Motor neuron (in vitro differentiated cells): ENCODE data around the gene NPBWR2. TPM values are rescaled to one million over a fixed set of nuclear protein-coding genes. Genes with fewer than 3 reads are reported as not detected.
"Not testable (repeated sequence)": the region's sequence is repeated elsewhere in the genome, so short reads cannot be mapped to it uniquely, and the experiment has no call there.

Experiments
- ATAC-seq, 8 experiments: fragments of 200-7000 bp; cut with Tn5 transposase; replicated peaks in 6 of 8; 2 replicates each; pipeline ENCODE4 v1.8.0; 2021; ENCODE audit warnings: mild to moderate bottlenecking in 8 of 8, moderate library complexity in 8 of 8
- H3K27ac ChIP-seq, 2 donors: fragments of 250-450 bp; sonication (Bioruptor Pico); 2 replicates each; pipeline ENCODE4 v1.9.0; 2021; ENCODE audit warnings: antibody characterized with exemption in 2 of 2, mild to moderate bottlenecking in 2 of 2, moderate library complexity in 1 of 2
- H3K4me1 ChIP-seq, 2 donors: fragments of 250-450 bp; sonication (Bioruptor Pico); replicated peaks in 1 of 2; 2 replicates each; pipeline ENCODE4 v1.6.1; 2021; ENCODE audit warnings: antibody characterized with exemption in 2 of 2, mild to moderate bottlenecking in 2 of 2, moderate library complexity in 1 of 2
- H3K4me3 ChIP-seq, 5 donors: fragments of 250-450 bp; sonication (Bioruptor Pico); 2 replicates each; pipeline ENCODE4 v1.9.0; 2021; ENCODE audit warnings: antibody characterized with exemption in 5 of 5, mild to moderate bottlenecking in 5 of 5, moderate library complexity in 4 of 5
- WGBS, 10 experiments: fragments of 450-650 bp; shearing (Covaris generic); methylation state at CpG; one replicate each; pipeline ENCODE4 v1.0.0; 2022; 5-methylcytosine and 5-hydroxymethylcytosine counted together
- in situ Hi-C, 9 experiments: fragments of 400-800 bp; cut with MboI; loops; one replicate each; pipeline ENCODE4 v1.15.0; 2021; ENCODE audit warnings: low sequenced_read_pairs in 9 of 9, low pct_unique_long_range_greater_than_20kb in 2 of 9; ENCODE audit not compliant: unreplicated experiment in 9 of 9
- total RNA-seq, 8 experiments: library from RNA; unstranded; fragments of 300-600 nt; gene quantifications; 2 replicates each; pipeline versions ENCODE4 v1.2.3 to v1.2.4, GENCODE V29; 2022

NPBWR2 gene
- total RNA-seq, 8 experiments from 2014 or later: 0.11 to 1.3 (median 0.48) TPM; not detected in 4

GRCh38 chr20:64139199-64140060 is 32.1 kb upstream of the NPBWR2 start:
- 20 to 90% (median 57%) methylated on average over 1 to 5 of the region's 21 CpGs; no CpG with 5 or more reads in 4 of the 10 experiments for WGBS, 10 experiments
- peak overlapping the region in 1 of 2 donors; percentile 15 for H3K27ac ChIP-seq
- in situ Hi-C loops: no loop called here
- peak in 5 of 8 experiments; percentile 20 to 60 (median 55) for ATAC-seq
- H3K4me1 ChIP-seq: peaks cover 17 to 29% of the 10 kb centered on the region in 2 donors
- no peak overlapping the region for H3K4me3 ChIP-seq

DNA sequence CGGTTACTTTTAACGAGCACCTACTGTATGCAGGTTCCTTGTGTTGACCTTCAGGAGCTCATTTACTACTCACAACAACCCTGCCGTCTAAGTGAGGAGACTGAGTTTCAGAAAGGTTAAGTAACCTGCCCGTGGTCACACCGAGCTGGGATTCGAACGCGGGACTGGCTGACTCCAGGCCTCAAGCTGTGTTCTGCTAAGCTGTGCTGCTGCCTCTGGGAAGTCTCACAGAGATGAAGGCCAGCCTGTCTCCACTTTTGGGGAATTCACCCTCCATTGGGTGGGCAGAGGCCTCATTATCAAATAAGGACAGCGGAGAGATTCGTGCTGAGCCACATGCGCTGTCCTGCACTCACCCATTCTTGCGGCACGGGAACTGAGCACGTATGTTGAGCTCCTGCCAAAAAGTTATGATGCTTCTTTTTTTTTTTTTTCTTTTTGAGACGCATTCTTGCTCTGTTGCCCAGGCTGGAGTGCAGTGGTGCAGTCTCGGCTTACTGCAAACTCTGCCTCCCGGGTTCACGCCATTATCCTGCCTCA is 31.0 kb upstream of the NPBWR2 start:
- 54 to 100% (median 90%) methylated on average over 1 to 9 of the region's 18 CpGs; no CpG with 5 or more reads in 3 of the 10 experiments for WGBS, 10 experiments
- ATAC-seq: no peak
- in situ Hi-C loops: no loop called here
- Histone ChIP-seq H3K4me1 (peaks cover 17 to 29% of the 10 kb centered on the region in 2 donors), H3K4me3 (no peak overlapping the region), H3K27ac (no peak overlapping the region)

GRCh38 chr20:64137598-64138031 is 30.2 kb upstream of the NPBWR2 start:
- Histone ChIP-seq H3K27ac (no peak overlapping the region), H3K4me1 (peaks cover 17 to 23% of the 10 kb centered on the region in 2 donors), H3K4me3 (no peak overlapping the region)
- WGBS, 10 experiments: 0 to 90% (median 80%) methylated on average over 1 to 2 of the region's 6 CpGs; no CpG with 5 or more reads in 7 of the 10 experiments
- in situ Hi-C loops: no loop called here
- peak in 1 of 8 experiments; percentile 8 for ATAC-seq

DNA sequence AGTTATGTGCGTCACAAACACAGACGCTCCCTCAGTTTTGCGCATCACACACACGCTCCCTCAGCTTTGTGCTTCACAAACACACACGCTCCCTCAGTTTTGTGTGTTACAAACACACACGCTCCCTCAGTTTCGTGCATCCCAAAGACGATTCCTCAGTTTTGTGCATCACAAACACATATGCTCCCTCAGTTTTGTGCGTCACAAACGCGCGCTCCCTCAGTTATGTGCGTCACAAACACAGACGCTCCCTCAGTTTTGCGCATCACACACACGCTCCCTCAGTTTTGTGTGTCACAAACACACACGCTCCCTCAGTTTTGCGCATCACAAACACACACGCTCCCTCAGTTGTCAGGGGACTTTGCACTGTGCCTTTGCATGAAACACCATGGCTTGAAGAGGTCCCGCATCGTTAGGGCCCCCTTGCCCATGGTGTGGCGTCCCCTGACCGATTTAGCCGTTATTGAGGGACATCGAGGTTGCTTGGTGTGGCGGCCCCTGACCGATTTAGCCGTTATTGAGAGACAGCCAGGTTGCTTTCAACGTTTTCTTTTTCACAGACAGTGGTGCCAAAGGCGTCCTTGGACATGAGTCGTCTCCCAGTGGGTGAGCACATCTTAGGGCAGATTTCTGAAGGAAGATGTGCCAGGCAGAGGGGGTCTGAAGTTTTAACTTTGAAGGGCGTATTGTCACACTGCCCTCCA is 28.8 kb upstream of the NPBWR2 start:
- Histone ChIP-seq H3K27ac (no peak overlapping the region), H3K4me3 (no peak overlapping the region), H3K4me1 (peaks cover 16 to 20% of the 10 kb centered on the region in 2 donors)
- WGBS, 10 experiments: 60 to 100% (median 83%) methylated on average over 1 to 15 of the region's 32 CpGs; no CpG with 5 or more reads in 1 of the 10 experiments
- in situ Hi-C loops: no loop called here
- no peak for ATAC-seq

DNA sequence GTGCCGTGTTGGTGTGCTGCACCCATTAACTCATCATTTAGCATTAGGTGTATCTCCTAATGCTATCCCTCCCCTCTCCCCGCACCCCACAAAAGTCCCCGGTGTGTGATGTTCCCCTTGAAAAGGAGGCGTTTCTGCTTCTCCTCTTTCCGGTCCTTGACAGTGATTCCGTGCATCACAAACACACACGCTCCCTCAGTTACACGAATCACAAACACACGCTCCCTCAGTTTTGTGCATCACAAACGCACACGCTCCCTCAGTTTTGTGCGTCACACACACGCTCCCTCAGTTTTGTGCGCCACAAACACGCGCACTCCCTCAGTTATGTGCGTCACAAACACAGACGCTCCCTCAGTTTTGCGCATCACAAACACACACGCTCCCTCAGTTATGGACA is 27.4 kb upstream of the NPBWR2 start:
- in situ Hi-C loops, H3K4me3 ChIP-seq, H3K4me1 ChIP-seq, ATAC-seq, H3K27ac ChIP-seq: not testable (repeated sequence)
- WGBS, 10 experiments: 7 to 93% (median 68%) methylated on average over 1 to 7 of the region's 20 CpGs; no CpG with 5 or more reads in 1 of the 10 experiments

- WGBS, 10 experiments: 0 to 71% (median 46%) methylated on average over 1 to 4 of the region's 8 CpGs; no CpG with 5 or more reads in 5 of the 10 experiments
- peak; percentile 25 to 59 (median 40) for ATAC-seq
- Histone ChIP-seq H3K4me1 (peaks cover 0 to under 1% of the 10 kb centered on the region in 2 donors), H3K4me3 (no peak overlapping the region), H3K27ac (no peak overlapping the region)
- in situ Hi-C loops: no loop called here
Measured at GRCh38 chr20:64133951-64134407, 26.6 kb upstream of the NPBWR2 start.

DNA sequence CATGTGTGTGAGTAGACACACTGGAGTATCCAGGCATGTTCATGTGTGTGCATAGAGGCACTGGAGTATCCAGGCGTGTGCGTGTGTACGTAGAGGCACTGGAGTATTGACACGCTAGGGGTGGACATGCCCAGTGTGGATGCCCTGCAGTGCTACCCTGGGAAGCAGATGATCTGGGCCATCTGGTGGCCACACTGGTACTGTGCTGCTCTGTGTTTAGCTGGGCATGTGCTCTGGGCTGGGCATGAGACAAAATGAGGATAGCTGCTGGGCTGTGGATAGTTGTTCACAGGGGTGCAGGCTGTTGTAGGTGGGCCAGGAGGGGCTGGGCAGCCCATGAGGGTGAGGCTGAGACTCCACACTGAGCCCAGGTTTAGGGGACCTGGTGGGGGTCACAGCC is 24.0 kb upstream of the NPBWR2 start:
- ATAC-seq: peak; percentile 60 to 98 (median 72)
- Histone ChIP-seq H3K4me3 (no peak overlapping the region), H3K4me1 (no peaks in the 10 kb centered on the region), H3K27ac (no peak overlapping the region)
- in situ Hi-C loops: no loop called here
- 90% methylated on average over 4 of the region's 4 CpGs; no CpG with 5 or more reads in 9 of the 10 experiments for WGBS, 10 experiments

DNA sequence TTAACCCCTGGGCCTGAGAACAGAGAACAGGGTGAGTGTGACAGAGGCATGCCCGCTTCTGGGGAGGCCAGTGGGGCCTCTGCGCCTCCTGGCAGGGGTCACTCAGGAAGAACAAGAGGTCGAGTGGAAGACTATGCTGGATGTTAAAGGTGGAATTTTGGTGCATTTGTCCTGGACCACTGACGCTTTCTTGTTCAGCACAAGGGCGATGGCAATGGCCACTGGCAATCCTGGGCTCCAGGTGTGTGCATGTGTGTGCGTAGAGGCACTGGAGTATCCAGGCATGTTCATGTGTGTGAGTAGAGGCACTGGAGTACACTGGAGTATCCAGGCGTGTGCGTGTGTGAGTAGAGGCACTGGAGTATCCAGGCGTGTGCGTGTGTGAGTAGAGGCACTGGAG is 23.5 kb upstream of the NPBWR2 start:
- H3K4me3 ChIP-seq: no peak overlapping the region
- whole genome bisulfite sequencing, 10 experiments: 20 to 92% (median 76%) methylated on average over 1 to 3 of the region's 10 CpGs; no CpG with 5 or more reads in 6 of the 10 experiments
- no peaks in the 10 kb centered on the region for H3K4me1 ChIP-seq
- H3K27ac ChIP-seq: no peak overlapping the region
- ATAC-seq: peak in 1 of 8 experiments; percentile 5
- in situ Hi-C loops: no loop called here

DNA sequence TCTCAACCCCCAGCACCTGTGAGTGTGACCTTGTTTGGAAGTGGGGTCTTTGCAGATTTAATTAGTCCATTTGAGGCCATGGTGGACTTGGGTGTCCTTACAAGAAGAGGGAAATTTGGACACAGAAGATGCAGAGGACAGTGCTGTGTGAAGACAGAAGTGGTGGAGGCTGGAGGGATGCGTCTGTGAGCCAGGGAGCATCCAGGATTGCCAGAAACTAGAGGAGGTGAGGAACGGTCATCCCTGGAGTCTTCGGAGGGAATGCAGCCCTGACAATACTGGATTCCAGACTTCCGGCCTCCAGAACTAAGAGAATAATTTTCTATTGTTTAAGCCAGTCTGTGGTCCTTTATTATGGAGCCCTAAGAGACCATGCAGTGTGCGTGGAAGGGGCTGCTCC is 22.9 kb upstream of the NPBWR2 start:
- 39 to 83% (median 65%) methylated on average over 1 to 3 of the region's 5 CpGs; no CpG with 5 or more reads in 4 of the 10 experiments for whole genome bisulfite sequencing, 10 experiments

DNA sequence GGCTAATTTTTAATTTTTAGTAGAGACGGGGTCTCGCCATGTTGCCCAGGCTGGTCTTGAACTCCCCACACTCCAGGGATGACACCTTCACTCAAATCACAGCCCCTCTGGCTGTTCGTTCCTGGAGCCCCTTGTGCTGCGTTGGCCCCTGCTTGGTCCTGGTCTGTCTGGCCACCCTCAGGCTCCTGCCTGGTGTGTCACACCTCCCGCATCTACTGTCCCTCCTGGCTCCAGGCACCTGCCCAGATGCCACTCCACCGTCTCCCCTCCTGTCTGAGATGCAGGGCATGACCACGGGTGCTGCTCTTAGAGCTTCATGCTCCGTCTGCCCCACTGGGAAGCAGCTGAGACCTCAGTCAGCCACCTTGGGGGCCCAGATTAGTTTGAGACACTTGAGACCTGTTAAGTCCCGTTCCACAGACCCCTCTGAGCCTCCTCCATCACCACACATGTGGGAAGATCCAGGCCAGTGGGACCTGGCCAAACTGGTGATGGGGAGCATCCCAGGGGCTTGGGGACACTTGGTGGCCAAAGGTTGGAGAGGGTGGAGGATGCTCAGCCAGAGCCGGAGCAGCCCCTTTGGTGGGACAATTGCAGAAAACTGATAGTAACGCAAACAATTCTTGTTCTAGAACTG is 21.9 kb upstream of the NPBWR2 start:
- in situ Hi-C loops: no loop called here
- 5 to 78% (median 77%) methylated on average over 4 to 6 of the region's 11 CpGs; no CpG with 5 or more reads in 5 of the 10 experiments for WGBS, 10 experiments

More for the DNA sequence above, 22.9 kb upstream of the NPBWR2 start:
- Histone ChIP-seq H3K4me1 (no peaks in the 10 kb centered on the region), H3K4me3 (no peak overlapping the region), H3K27ac (no peak overlapping the region)
- in situ Hi-C loops: no loop called here
- ATAC-seq: no peak

GRCh38 chr20:64123517-64123916 is 16.2 kb upstream of the NPBWR2 start:
- in situ Hi-C loops, H3K4me1 ChIP-seq, ATAC-seq, H3K4me3 ChIP-seq, H3K27ac ChIP-seq: not testable (repeated sequence)
- 34 to 80% (median 64%) methylated on average over 1 to 11 of the region's 11 CpGs; no CpG with 5 or more reads in 2 of the 10 experiments for WGBS, 10 experiments

More for the DNA sequence above, 21.9 kb upstream of the NPBWR2 start:
- Histone ChIP-seq H3K4me3 (no peak overlapping the region), H3K27ac (no peak overlapping the region), H3K4me1 (no peaks in the 10 kb centered on the region)
- ATAC-seq: no peak

DNA sequence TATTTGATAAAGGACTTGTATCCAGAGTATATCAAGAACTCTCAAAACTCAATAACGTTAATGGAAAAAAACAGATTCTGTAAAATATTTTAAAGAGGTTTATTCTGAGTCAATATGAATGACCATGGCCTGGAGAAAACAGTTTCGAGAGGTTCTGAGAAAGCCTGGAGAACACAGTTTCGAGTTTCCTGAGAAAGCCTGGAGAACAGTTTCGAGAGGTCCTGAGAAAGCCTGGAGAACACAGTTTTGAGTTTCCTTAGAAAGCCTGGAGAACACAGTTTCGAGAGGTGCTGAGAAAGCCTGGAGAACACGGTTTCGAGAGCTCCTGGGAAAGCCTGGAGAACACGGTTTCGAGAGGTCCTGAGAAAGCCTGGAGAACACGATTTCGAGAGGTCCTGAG is 15.6 kb upstream of the NPBWR2 start:
- H3K4me1 ChIP-seq, ATAC-seq, in situ Hi-C loops, H3K27ac ChIP-seq, H3K4me3 ChIP-seq: not testable (repeated sequence)
- WGBS, 10 experiments: 43 to 93% (median 67%) methylated on average over 2 to 11 of the region's 11 CpGs
